Cardiac muscle cell (in vitro differentiated cells and primary cell): ENCODE results near the gene DSTN. TPM values are rescaled to one million over a fixed set of nuclear protein-coding genes. Genes with fewer than 3 reads are reported as not detected.
A peak's percentile ranks its signal among the peaks of the same experiment; 100 is the strongest.

Experiments used
- DNase-seq, 2 donors: peaks; one replicate each; pipeline versions ENCODE4 v3.0.0 to v3.0.0-alpha.2; 2010 to 2017; ENCODE audit warnings: low read depth in 1 of 2, low spot score in 1 of 2
- H3K27ac ChIP-seq: fragments of 200-600 bp; sonication (generic); 2 replicates; pipeline ENCODE4 v1.5.1; 2016
- H3K27me3 ChIP-seq: fragments of 200-600 bp; sonication (generic); 2 replicates; pipeline ENCODE4 v1.6.0; 2016; ENCODE audit warnings: control low read depth
- H3K36me3 ChIP-seq: fragments of 200-600 bp; sonication (generic); 2 replicates; pipeline ENCODE4 v1.5.1; 2016; ENCODE audit warnings: control low read depth
- H3K4me1 ChIP-seq: fragments of 200-600 bp; sonication (generic); 2 replicates; pipeline ENCODE4 v1.8.1; 2017; ENCODE audit warnings: low read depth, mild to moderate bottlenecking, mixed run types
- H3K4me3 ChIP-seq: fragments of 200-600 bp; sonication (generic); 2 replicates; pipeline ENCODE4 v1.5.1; 2016; ENCODE audit warnings: mild to moderate bottlenecking
- H3K9me3 ChIP-seq: fragments of 200-600 bp; sonication (generic); 2 replicates; pipeline ENCODE4 v1.5.1; 2017; ENCODE audit warnings: low read depth, mild to moderate bottlenecking, control low read depth
- CTCF ChIP-seq: IDR thresholded peaks from 2 replicates; pipeline ENCODE4 v1.5.1; 2012; ENCODE audit warnings: low read depth, mild to moderate bottlenecking, low read length
- polyA plus RNA-seq: library from polyadenylated mRNA; unstranded; fragments of >200 nt; fragmentation: Nextera tagmentation; extraction: Ambion mirVana; gene quantifications from 2 replicates; pipeline ENCODE4 v1.2.1, GENCODE V29; 2016
- total RNA-seq: library from RNA; depleted of rRNA; stranded (reverse); fragments of >200 nt; gene quantifications from 2 replicates; pipeline ENCODE4 v1.2.3, GENCODE V29; 2016

The DSTN gene
- total and polyA plus RNA-seq, 2 experiments from 2014 or later = 231 to 743 TPM

DNA sequence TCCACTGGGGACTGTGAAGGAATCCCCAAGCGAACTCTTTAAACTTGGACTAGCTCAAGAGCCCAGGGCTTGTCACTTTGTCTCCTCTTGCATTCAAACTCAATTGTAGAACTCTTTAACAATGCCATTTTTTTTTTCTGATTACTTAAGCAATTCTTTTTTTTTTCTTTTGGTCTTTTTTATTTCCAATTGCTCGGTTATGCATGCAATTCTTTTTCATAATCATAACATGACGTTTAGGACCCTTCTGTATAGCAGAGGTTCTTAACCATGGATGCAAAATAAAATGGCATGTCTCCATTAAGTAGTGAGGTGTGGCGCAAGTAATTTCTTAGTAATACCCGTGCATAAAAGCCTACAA is 38.2 kb upstream of the DSTN start:
- TF ChIP-seq CTCF = no peak
- Histone ChIP-seq H3K4me3 (peak overlapping the region; percentile 33), H3K27ac (peak overlapping the region; percentile 84), H3K9me3 (no peaks in the 10 kb centered on the region), H3K27me3 (no peaks in the 10 kb centered on the region), H3K4me1 (peaks cover 10% of the 10 kb centered on the region), H3K36me3 (no peaks in the 10 kb centered on the region)
- no peak for DNase-seq

- Histone ChIP-seq H3K36me3 (no peaks in the 10 kb centered on the region), H3K9me3 (no peaks in the 10 kb centered on the region), H3K27ac (no peak overlapping the region), H3K4me3 (no peak overlapping the region), H3K27me3 (no peaks in the 10 kb centered on the region), H3K4me1 (peaks cover 10% of the 10 kb centered on the region)
- peak; percentile 44 to 69 for DNase-seq
- no peak for TF ChIP-seq CTCF
Observed at GRCh38 chr20:17533396-17533795, 36.5 kb upstream of the DSTN start.

DNA sequence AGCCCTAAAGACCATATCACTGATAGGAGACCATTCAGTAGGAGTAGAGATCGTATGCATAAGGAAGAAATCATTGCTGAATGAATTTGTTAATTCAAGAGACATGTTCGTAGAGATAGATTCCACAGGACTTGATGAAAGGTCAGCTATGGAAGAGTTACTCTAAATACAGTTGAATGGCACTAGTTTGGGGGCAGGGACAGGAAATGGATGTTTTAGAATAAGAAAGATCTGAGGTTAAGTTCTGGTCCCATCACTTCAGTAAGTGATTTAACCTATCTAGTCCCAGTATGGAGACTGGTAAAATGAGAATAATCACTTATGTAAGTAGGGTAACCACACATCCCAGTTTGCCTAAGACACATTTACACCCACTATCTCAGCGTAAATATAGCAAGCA is 35.8 kb upstream of the DSTN start:
- no peaks in the 10 kb centered on the region for H3K27me3 ChIP-seq
- TF ChIP-seq CTCF = no peak
- no peak overlapping the region for H3K4me3 ChIP-seq
- H3K4me1 ChIP-seq = peaks cover 10% of the 10 kb centered on the region
- no peaks in the 10 kb centered on the region for H3K36me3 ChIP-seq
- no peaks in the 10 kb centered on the region for H3K9me3 ChIP-seq
- no peak overlapping the region for H3K27ac ChIP-seq
- DNase-seq = no peak

DNA sequence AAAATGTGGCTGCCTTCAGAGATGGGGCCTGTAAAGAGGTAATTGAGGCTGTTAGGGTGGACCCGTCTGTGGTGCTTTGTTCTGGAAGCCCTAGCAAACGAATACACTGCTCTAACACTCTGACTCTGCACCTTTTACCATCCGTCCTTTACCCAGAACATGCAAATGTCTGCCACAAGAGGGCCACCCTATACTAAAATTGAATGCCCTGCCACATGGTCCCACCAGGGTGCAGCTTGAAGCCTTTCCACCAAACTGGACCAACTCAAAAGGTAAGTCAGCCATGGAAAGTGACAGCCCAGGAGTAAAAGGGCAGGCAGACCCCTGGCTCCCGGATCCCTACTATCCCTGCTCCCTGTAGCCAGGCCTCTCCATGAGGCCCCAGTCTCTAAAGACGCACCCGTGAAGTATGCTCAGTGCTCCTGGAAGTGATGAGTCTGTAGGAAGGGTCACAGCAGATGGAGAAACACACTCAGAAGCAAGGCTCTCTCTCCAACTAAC is 32.9 kb upstream of the DSTN start:
- peak; percentile 88 for TF ChIP-seq CTCF
- H3K27me3 ChIP-seq = no peaks in the 10 kb centered on the region
- H3K27ac ChIP-seq = no peak overlapping the region
- peak; percentile 82 to 86 for DNase-seq
- H3K36me3 ChIP-seq = no peaks in the 10 kb centered on the region
- no peak overlapping the region for H3K4me3 ChIP-seq
- H3K9me3 ChIP-seq = no peaks in the 10 kb centered on the region
- peaks cover 6% of the 10 kb centered on the region for H3K4me1 ChIP-seq

- Histone ChIP-seq H3K27ac (no peak overlapping the region), H3K9me3 (no peaks in the 10 kb centered on the region), H3K36me3 (no peaks in the 10 kb centered on the region), H3K4me3 (no peak overlapping the region), H3K27me3 (no peaks in the 10 kb centered on the region), H3K4me1 (peaks cover 6% of the 10 kb centered on the region)
- no peak for TF ChIP-seq CTCF
- DNase-seq = no peak
Observed at GRCh38 chr20:17537959-17538358, 31.9 kb upstream of the DSTN start.
